Ecto neural progenitor cell (in vitro differentiated cells): ENCODE results near the gene ETV3L.

Experiments used
- DNase-seq: peaks from one replicate; pipeline ENCODE4 v3.0.0-alpha.2; 2018; ENCODE audit warnings: low spot score

The ETV3L gene

GRCh38 chr1:157105298-157105987 is 5.8 kb upstream of the ETV3L start:
- no peak for DNase-seq

- DNase-seq = no peak
Measured at GRCh38 chr1:157104598-157105293, 5.1 kb upstream of the ETV3L start.

- no peak for DNase-seq
Measured at GRCh38 chr1:157103268-157103667, 3.7 kb upstream of the ETV3L start.

DNA sequence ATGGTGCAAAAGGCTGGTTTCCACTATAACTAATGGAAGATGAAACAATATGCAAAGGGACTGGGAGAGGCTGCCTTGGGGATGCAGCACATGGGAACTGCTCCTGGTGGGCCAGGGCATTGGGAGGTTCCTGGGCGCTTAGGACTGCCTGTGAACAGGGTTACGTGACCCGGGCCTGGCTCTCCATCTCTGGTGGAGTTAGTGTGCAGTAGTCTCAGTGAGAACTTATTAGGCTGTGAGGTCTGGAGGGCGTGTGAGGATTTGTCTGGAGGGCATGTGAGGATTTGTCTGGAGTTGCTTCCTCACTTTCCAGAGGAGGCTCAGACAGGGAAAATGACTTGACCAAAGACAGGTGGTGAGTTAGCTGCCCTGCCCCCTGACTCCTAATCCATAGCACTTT is 1.5 kb upstream of the ETV3L start:
- peak; percentile 45 for DNase-seq

GRCh38 chr1:157098987-157099632 is 498 bp downstream of the ETV3L start:
- DNase-seq = peak; percentile 42

DNA sequence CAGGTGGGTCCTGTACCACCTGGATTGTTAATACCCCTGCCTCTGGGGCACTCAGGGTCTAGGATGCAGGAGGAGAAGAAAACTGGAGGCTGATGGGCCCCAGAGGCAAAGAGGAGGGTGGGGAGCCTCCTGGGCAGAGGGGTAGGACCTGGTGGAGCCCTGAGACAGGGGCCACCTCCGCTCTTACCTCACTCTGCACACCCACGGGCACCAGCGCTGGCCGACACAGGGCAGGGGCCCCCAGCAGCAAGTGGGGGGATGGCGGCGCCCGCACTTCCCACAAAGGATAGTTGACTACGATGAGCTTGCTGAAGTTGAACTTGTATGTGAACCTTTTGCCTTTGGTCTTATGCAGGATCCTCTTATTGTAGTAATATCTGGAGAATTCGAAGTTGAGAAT is 1.1 kb downstream of the ETV3L start:
- DNase-seq = no peak

- DNase-seq = no peak
Measured at GRCh38 chr1:157097692-157098091, 1.9 kb downstream of the ETV3L start.

DNA sequence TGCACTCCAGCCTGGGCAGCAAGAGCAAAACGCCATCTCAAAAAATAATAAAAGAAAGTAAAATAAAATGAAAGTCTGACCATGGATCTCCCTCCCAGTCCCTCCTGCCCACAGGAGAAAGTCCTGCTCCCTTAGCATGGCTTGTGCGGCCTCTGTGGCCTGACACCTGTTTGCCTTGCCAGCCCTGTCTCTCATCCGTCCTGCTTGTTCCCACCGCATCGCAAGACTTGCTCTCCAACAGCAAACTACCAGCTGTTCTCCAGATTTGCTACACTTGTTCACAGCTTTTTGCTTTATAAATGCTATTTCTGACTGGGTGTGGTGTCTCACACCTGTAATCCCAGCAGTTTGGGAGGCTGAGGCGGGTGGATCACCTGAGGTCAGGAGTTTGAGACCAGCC is 2.7 kb downstream of the ETV3L start:
- no peak for DNase-seq

DNA sequence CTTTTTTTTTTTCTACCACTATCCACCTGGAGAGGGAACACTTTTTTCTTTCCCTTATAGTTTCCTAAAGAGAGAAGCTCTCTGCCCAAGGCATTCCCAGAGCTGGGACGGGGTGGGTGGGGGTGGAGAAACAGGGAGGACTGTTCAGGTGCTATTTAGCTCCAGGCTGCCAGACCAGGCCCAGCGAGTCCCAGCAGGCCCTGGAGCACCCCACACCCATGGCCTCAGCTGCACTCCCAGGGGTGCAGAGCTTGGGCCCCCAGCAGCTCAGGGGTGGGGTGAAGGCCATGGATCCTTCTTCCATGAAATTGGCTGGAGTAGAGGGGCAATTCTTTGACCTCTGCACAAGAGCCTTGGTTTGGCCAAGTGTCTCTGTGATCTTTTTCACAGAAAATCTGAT is 4.1 kb downstream of the ETV3L start:
- DNase-seq = no peak

GRCh38 chr1:157095091-157095490 is 4.5 kb downstream of the ETV3L start:
- no peak for DNase-seq

DNA sequence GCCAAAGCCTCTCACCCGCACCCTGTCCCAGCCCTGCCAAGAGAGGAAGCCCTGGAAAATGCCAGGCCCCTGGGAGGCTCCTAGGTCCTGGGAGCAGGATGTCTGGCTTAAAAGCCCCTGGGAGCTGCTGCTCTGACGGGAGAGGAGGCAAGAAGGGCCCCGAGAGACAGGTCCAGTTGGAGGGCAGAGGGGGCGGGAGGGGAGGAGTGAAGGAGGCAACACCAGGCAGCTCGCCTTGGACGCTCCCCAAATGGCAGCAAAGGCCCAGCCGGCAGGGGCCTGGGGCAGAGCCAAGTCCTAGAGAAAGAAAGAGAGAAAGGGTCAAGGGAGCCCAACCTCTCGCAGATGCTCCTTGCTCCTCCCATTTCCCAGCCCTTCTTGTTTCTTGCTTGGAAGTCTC is 6.8 kb downstream of the ETV3L start:
- DNase-seq = peak; percentile 49

GRCh38 chr1:157091668-157092273 is 7.8 kb downstream of the ETV3L start:
- no peak for DNase-seq

DNA sequence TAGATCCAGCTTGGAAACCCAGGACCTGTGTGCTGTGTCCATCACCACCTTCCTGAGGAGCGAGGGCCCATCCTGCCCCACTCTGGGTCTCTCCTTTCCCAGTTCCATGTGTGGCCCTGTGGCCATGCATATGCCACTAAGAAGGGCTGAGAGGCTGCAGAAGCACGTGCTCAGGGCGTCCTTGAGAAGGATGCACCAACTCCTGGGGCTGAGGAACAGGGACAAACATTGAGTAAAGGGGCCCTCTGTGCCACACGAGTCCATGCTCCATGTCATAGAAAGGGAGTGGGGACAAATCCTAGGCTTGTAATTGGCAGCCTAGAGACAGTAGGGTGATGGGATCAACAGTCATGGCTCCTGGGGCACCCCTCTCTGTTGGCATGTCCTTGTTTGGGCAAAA is 8.4 kb downstream of the ETV3L start:
- DNase-seq = peak; percentile 43

- peak; percentile 39 for DNase-seq
Measured at GRCh38 chr1:157090771-157091170, 8.8 kb downstream of the ETV3L start.

- DNase-seq = peak; percentile 91
Measured at GRCh38 chr1:157090196-157090647, 9.4 kb downstream of the ETV3L start.

DNA sequence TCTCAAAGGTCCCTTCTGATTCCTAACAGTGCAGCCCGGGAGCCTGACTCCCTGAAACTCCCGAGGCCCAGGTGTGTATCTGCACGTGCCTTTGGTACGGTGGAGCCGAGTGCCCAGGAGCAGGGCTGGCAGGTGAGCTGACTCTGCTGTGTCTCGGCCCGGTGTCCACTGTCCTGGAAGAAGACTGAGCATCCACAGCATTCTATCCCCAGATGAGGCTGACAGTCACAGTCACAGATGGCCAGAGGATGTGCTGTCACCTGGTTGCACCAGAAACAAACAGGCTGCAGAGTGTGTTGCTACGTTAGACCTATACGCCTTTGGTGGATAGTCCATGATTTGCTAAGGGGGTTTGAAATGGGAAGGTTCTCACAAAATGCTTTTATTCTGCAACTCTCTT is 9.8 kb downstream of the ETV3L start:
- DNase-seq = no peak

GRCh38 chr1:157088607-157089006 is 11.0 kb downstream of the ETV3L start:
- DNase-seq = no peak

- DNase-seq = no peak
Measured at GRCh38 chr1:157087030-157087429, 12.6 kb downstream of the ETV3L start.

GRCh38 chr1:157086299-157086698 is 13.3 kb downstream of the ETV3L start:
- DNase-seq = no peak

DNA sequence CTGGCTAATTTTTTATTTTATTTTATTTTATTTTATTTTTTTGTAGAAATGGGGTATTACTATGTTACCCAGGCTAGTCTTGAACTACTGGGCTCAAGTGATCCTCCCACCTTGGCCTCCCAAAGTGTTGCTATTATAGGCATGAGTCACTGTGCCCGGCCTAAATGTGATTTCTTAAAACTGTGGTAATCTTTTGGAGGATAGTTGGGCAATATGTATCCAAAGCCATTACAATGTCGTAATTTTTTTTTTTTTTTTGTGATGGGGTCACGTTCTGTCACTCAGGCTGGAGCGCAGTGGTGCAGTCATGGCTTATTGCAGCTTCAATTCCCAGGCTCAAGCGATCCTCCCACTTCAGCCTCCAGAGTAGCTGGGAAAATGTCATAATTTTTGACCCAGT is 14.2 kb downstream of the ETV3L start:
- no peak for DNase-seq

DNA sequence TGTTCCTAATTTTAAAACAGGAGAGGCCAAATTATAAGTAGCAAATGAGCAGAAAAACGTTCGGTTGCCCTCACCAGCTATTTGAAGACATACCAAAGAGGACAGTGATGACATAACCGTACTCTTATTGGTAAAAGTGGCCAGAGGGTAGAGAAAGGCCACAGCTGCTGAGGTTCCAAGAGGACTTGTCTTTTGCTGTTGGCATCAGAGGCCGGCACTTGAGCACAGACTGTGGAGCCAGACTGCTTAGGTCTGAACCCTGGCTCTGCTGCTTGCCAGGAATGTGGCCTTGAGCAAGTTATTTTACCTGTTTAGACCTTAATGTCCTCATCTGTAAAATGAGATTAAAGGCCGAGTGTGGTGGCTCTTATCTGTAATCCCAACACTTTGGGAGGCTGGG is 14.9 kb downstream of the ETV3L start:
- no peak for DNase-seq

DNA sequence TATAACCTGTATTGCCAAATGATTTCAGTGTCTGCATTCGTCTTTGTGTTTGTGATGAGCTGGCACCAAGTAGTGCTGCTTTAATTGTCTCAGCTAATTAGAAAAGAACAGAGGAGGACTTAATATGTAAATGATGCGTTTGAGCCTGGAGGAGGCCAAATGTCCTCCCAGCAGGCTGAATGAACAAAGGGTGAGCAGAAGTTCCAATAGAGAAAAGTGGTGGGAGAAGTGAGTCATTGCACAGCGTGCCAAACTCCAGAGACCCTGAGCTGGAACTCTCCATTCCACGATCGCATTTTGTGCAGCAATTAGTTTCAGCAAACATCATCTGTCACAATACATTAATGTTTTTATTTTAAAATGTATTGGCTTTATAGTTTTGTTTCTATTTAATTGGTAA is 17.9 kb downstream of the ETV3L start:
- DNase-seq = no peak

- no peak for DNase-seq
Measured at GRCh38 chr1:157080714-157081113, 18.9 kb downstream of the ETV3L start.
